Measurements from ENCODE around the gene HNRNPDL.
"Not testable (repeated sequence)": the region's sequence is repeated elsewhere in the genome, so short reads cannot be mapped to it uniquely, and the experiment has no call there.

HNRNPDL gene

GRCh38 chr4:82388405-82388804 lies 41.9 kb downstream of the HNRNPDL start:
- no peak for DNase-seq (ENCODE audit: low read depth)
- H3K4me3 ChIP-seq (ENCODE audit: low read depth, low read length) = no peak overlapping the region
- TF ChIP-seq CTCF (IDR thresholded peaks at IDR 0.05; ENCODE audit: low read depth, low read length, missing control alignments) = no peak

GRCh38 chr4:82386312-82386711 lies 44.0 kb downstream of the HNRNPDL start:
- not testable (repeated sequence) for H3K4me3 ChIP-seq (ENCODE audit: low read depth, low read length); DNase-seq (ENCODE audit: low read depth)

GRCh38 chr4:82382751-82383150 lies 47.5 kb downstream of the HNRNPDL start:
- DNase-seq (ENCODE audit: low read depth) = no peak
- no peak for TF ChIP-seq CTCF (IDR thresholded peaks at IDR 0.05; ENCODE audit: low read depth, low read length, missing control alignments)
- H3K4me3 ChIP-seq (ENCODE audit: low read depth, low read length) = no peak overlapping the region

GRCh38 chr4:82381661-82382296 lies 48.5 kb downstream of the HNRNPDL start:
- TF ChIP-seq CTCF (IDR thresholded peaks at IDR 0.05; ENCODE audit: low read depth, low read length, missing control alignments) = no peak
- no peak overlapping the region for H3K4me3 ChIP-seq (ENCODE audit: low read depth, low read length)
- DNase-seq (ENCODE audit: low read depth) = no peak

GRCh38 chr4:82381235-82381634 lies 49.0 kb downstream of the HNRNPDL start:
- no peak overlapping the region for H3K4me3 ChIP-seq (ENCODE audit: low read depth, low read length)
- no peak for DNase-seq (ENCODE audit: low read depth)

GRCh38 chr4:82380831-82381230 lies 49.4 kb downstream of the HNRNPDL start:
- DNase-seq (ENCODE audit: low read depth) = no peak
- no peak for TF ChIP-seq CTCF (IDR thresholded peaks at IDR 0.05; ENCODE audit: low read depth, low read length, missing control alignments)
- H3K4me3 ChIP-seq (ENCODE audit: low read depth, low read length) = no peak overlapping the region

More at GRCh38 chr4:82381235-82381634, 49.0 kb downstream of the HNRNPDL start:
- no peak for TF ChIP-seq CTCF (IDR thresholded peaks at IDR 0.05; ENCODE audit: low read depth, low read length, missing control alignments)

- DNase-seq (ENCODE audit: low read depth) = no peak
- no peak overlapping the region for H3K4me3 ChIP-seq (ENCODE audit: low read depth, low read length)
- no peak for TF ChIP-seq CTCF (IDR thresholded peaks at IDR 0.05; ENCODE audit: low read depth, low read length, missing control alignments)
Observed at GRCh38 chr4:82380344-82380743, 49.9 kb downstream of the HNRNPDL start.
